Endothelial cell of umbilical vein (primary cell): ENCODE measurements around the gene IFITM5. TPM values are rescaled to one million over a fixed set of nuclear protein-coding genes. Genes with fewer than 3 reads are reported as not detected.

ENCODE experiments used
- BruUV-seq: library from RNA; stranded (reverse); fragments of 400-500 nt; replicated peaks from 2 replicates; lab custom pipeline; 2021; lab: Mats Ljungman, UMichigan
- CTCF ChIA-PET: fragments of 300-600, 350-600 bp; sonication (Branson Sonifier 250); formaldehyde crosslinking; loops from one replicate; lab custom pipeline; 2021; ENCODE audit warnings: antibody characterized with exemption, inconsistent platforms; lab: Charles Lee
- POLR2A ChIA-PET: fragments of 300-600, 350-600 bp; sonication (Branson Sonifier 250); formaldehyde crosslinking; loops from one replicate; lab custom pipeline; 2021; ENCODE audit warnings: antibody characterized with exemption, inconsistent platforms; lab: Charles Lee
- DNase-seq: peaks from one replicate; pipeline ENCODE4 v3.0.0-alpha.2; 2011; ENCODE audit warnings: low read depth, low spot score
- FAIRE-seq: peaks from 2 replicates; lab custom pipeline; 2011; peaks lifted over from hg19 to GRCh38; lab: Jason Lieb, UNC
- H2AFZ ChIP-seq: 2 replicates; pipeline ENCODE4 v1.6.0; 2012; ENCODE audit warnings: low read depth, low read length, control low read depth, inconsistent platforms
- H3K27ac ChIP-seq: 2 replicates; pipeline ENCODE4 v1.5.1; 2011; ENCODE audit warnings: low read depth, mild to moderate bottlenecking, control low read depth, low read length, moderate library complexity; ENCODE audit not compliant: insufficient read depth
- H3K27me3 ChIP-seq, 2 experiments: 2 replicates each; pipeline versions ENCODE4 v1.6.0 to v1.6.1; 2011; ENCODE audit warnings: low read length in 2 of 2, mixed read lengths in 1 of 2; ENCODE audit not compliant: control insufficient read depth in 2 of 2, insufficient read depth in 2 of 2
- H3K36me3 ChIP-seq, 2 experiments: 2 replicates in 1 of 2; 3 replicates in 1 of 2; pipeline ENCODE4 v1.5.1; 2011; ENCODE audit warnings: low read length in 2 of 2, mild to moderate bottlenecking in 1 of 2, moderate library complexity in 1 of 2; ENCODE audit not compliant: control insufficient read depth in 2 of 2, insufficient read depth in 2 of 2; ENCODE audit errors: extremely low read depth in 1 of 2
- H3K4me1 ChIP-seq: 3 replicates; pipeline ENCODE4 v1.5.1; 2011; ENCODE audit warnings: mild to moderate bottlenecking, low read length; ENCODE audit not compliant: control insufficient read depth, insufficient read depth; ENCODE audit errors: extremely low read depth
- H3K4me2 ChIP-seq: 2 replicates; pipeline ENCODE4 v1.6.1; 2011; ENCODE audit warnings: low read length, control low read depth, mixed read lengths; ENCODE audit not compliant: insufficient read depth
- H3K4me3 ChIP-seq, 3 experiments: fragments of 200-600 bp in 1 of 3; sonication (generic), shearing (Covaris generic) in 1 of 3; replicated peaks in 1 of 3; 2 replicates each; pipeline ENCODE4 v1.5.1; 2011 to 2016; ENCODE audit warnings: control low read depth in 3 of 3, low read length in 3 of 3, mild to moderate bottlenecking in 2 of 3, inconsistent platforms in 1 of 3, low read depth in 1 of 3, moderate library complexity in 1 of 3; ENCODE audit not compliant: insufficient read depth in 1 of 3
- H3K79me2 ChIP-seq: 2 replicates; pipeline ENCODE4 v1.6.0; 2012; ENCODE audit warnings: low read length, inconsistent platforms; ENCODE audit not compliant: control insufficient read depth, insufficient read depth
- H3K9ac ChIP-seq: replicated peaks from 2 replicates; pipeline ENCODE3; 2011; ENCODE audit warnings: low read length, control low read depth; ENCODE audit not compliant: insufficient read depth; ENCODE audit errors: extremely low read depth
- H3K9me1 ChIP-seq: replicated peaks from 3 replicates; pipeline ENCODE4 v1.6.0; 2011; ENCODE audit warnings: mild to moderate bottlenecking, low read length; ENCODE audit not compliant: control insufficient read depth, insufficient read depth; ENCODE audit errors: extremely low read depth
- H3K9me3 ChIP-seq: replicated peaks from 2 replicates; pipeline ENCODE4 v1.5.1; 2012; ENCODE audit warnings: low read length, inconsistent platforms; ENCODE audit not compliant: control insufficient read depth, insufficient read depth
- H4K20me1 ChIP-seq: replicated peaks from 2 replicates; pipeline ENCODE3; 2011; ENCODE audit warnings: mild to moderate bottlenecking, low read length; ENCODE audit not compliant: control insufficient read depth, insufficient read depth; ENCODE audit errors: extremely low read depth
- CTCF ChIP-seq, 2 donors: IDR thresholded peaks; 1 replicate in 1 of 2; 2 replicates in 1 of 2; pipeline ENCODE4 v1.5.1; 2011; ENCODE audit warnings: low read length in 2 of 2, mild to moderate bottlenecking in 2 of 2, moderate library complexity in 2 of 2, control low read depth in 1 of 2, inconsistent platforms in 1 of 2, low read depth in 1 of 2; ENCODE audit not compliant: insufficient read depth in 1 of 2; ENCODE audit errors: extremely low read depth in 1 of 2
- EZH2 ChIP-seq: IDR thresholded peaks from 2 replicates; pipeline ENCODE4 v1.6.1; 2012; ENCODE audit warnings: borderline replicate concordance, low read depth, mild to moderate bottlenecking, moderate library complexity, low read length, inconsistent platforms; ENCODE audit not compliant: severe bottlenecking
- FOS ChIP-seq: IDR thresholded peaks from 2 replicates; pipeline ENCODE4 v1.6.1; 2011; ENCODE audit warnings: mild to moderate bottlenecking, low read length, moderate library complexity, borderline replicate concordance; ENCODE audit not compliant: insufficient read depth
- GATA2 ChIP-seq: IDR thresholded peaks from 2 replicates; pipeline ENCODE4 v1.7.0; 2011; ENCODE audit warnings: low read depth, mild to moderate bottlenecking, moderate library complexity, mixed read lengths, low read length; ENCODE audit not compliant: insufficient read length, insufficient read depth
- JUN ChIP-seq: IDR thresholded peaks from 2 replicates; pipeline ENCODE4 v1.6.1; 2011; ENCODE audit warnings: borderline replicate concordance, low read depth; ENCODE audit not compliant: insufficient read length, insufficient read depth
- MYC ChIP-seq: IDR thresholded peaks from one replicate; pipeline ENCODE4 v1.6.1; 2011; ENCODE audit warnings: mild to moderate bottlenecking, low read depth, low read length
- POLR2A ChIP-seq: IDR thresholded peaks from 2 replicates; pipeline ENCODE4 v1.6.1; 2012; ENCODE audit warnings: low read depth, mild to moderate bottlenecking, control low read depth, low read length
- POLR2AphosphoS5 ChIP-seq: IDR thresholded peaks from 2 replicates; pipeline ENCODE4 v1.6.1; 2012; ENCODE audit warnings: low read depth, mild to moderate bottlenecking, control low read depth, low read length, moderate library complexity; ENCODE audit not compliant: insufficient read depth
- dilution Hi-C: fragments of 300-500 bp; cut with MboI; formaldehyde crosslinking; loops from one replicate; pipeline ENCODE4 v1.15.0; 2019; ENCODE audit warnings: low sequenced_read_pairs; ENCODE audit not compliant: extremely low pct_ligation_motif_present
- intact Hi-C: fragments of 100-400 bp; cut with micrococcal nuclease; formaldehyde crosslinking; loops from one replicate; pipeline ENCODE4 v1.10.0; 2022
- polyA plus RNA-seq, 4 experiments: library from polyadenylated mRNA; depleted of rRNA in 3 of 4; stranded (reverse) in 3 of 4; unstranded in 1 of 4; fragments of >200 nt; gene quantifications; 2 replicates each; pipeline versions ENCODE4 v1.2.1 to v1.2.3, GENCODE V29; 2011 to 2012; ENCODE audit warnings: missing spikeins in 1 of 4
- total RNA-seq: library from RNA; stranded (reverse); gene quantifications from 2 replicates; pipeline ENCODE4 v1.2.3, GENCODE V29; 2021
- TF ChIP-seq, protein P1 (sequence below): IDR thresholded peaks from 2 replicates; pipeline ENCODE4 v1.6.1; 2011; ENCODE audit not compliant: insufficient read depth, insufficient read length

Gene IFITM5
- total and polyA plus RNA-seq, 2 donors (not counting 3 experiments of a cell fraction or from before 2014, with no cell fraction given), result not detected

DNA sequence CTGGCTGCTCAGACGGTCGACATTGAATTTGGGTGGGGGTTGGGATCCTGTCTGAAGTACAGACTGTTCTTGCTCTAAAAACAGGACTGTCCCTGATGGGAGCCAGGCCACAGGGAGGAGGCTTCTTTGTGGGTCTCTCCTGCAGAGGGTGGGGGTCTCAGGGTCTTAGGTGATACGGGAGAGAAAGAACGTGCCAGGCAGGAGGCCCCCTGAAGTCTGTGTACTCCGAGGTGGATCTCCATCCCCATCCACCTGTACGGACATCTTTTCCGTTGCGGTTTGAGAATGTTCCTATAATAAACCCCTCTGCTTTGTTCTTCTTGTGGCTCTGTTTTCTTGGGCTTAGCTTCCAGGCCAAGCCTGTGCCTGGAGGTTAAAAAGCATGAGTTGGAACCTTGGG is 46.7 kb downstream of the IFITM5 start:
- Histone ChIP-seq H3K4me1 (no peaks in the 10 kb centered on the region), H3K27me3 (no peaks in the 10 kb centered on the region), H4K20me1 (no peaks in the 10 kb centered on the region), H3K36me3 (peaks cover 14 to 36% of the 10 kb centered on the region in 2 experiments), H3K27ac (no peak overlapping the region), H3K9ac (no peak overlapping the region), H3K9me3 (no peaks in the 10 kb centered on the region), H2AFZ (no peak overlapping the region), H3K4me3 (no peak overlapping the region), H3K4me2 (no peak overlapping the region), H3K9me1 (no peaks in the 10 kb centered on the region), H3K79me2 (no peaks in the 10 kb centered on the region)
- ChIA-PET POLR2A (no interaction called here), CTCF (interaction anchor here (1.4 to 5.0 kb wide), 2 partner anchors 31 to 110 kb away, joined by 3 to 71 read pairs; no protein-coding TSS in a partner anchor)
- TF ChIP-seq, protein P1, sequence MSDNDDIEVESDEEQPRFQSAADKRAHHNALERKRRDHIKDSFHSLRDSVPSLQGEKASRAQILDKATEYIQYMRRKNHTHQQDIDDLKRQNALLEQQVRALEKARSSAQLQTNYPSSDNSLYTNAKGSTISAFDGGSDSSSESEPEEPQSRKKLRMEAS, result no peak
- no peak for TF ChIP-seq FOS
- TF ChIP-seq MYC, result no peak
- no peak for TF ChIP-seq EZH2
- TF ChIP-seq CTCF (IDR thresholded peaks at IDR 0.05; ENCODE audit: extremely low read depth in 1 of 2, insufficient read depth in 1 of 2, low read depth in 1 of 2, low read length in 2 of 2), result no peak
- TF ChIP-seq JUN, result no peak
- no peak for TF ChIP-seq GATA2
- no peak for TF ChIP-seq POLR2A
- no peak for TF ChIP-seq POLR2AphosphoS5
- no peak for FAIRE-seq
- intact Hi-C loops (loop anchor here (5.0 kb wide), 1 partner anchor 195 kb away; no protein-coding TSS in a partner anchor), dilution Hi-C loops (no loop called here)
- BruUV-seq, result TSS peak; percentile 61
- no peak for DNase-seq
